Osteoblast (primary cell): ENCODE data around the gene KDM3B. TPM values are rescaled to one million over a fixed set of nuclear protein-coding genes. Genes with fewer than 3 reads are reported as not detected.
A peak's percentile ranks its signal among the peaks of the same experiment; 100 is the strongest.

Experiments
- DNase-seq: peaks from one replicate; pipeline ENCODE4 v3.0.0; 2011; ENCODE audit warnings: low spot score, mixed read lengths; ENCODE audit not compliant: insufficient read length; ENCODE audit errors: missing footprints
- H2AFZ ChIP-seq: 2 replicates; pipeline ENCODE4 v1.6.0; 2011; ENCODE audit warnings: mild to moderate bottlenecking, low read length
- H3K27ac ChIP-seq: 2 replicates; pipeline ENCODE4 v1.5.1; 2011; ENCODE audit warnings: mild to moderate bottlenecking, low read depth, low read length, moderate library complexity
- H3K27me3 ChIP-seq: 2 replicates; pipeline ENCODE4 v1.6.0; 2012; ENCODE audit warnings: mild to moderate bottlenecking, control low read depth, inconsistent platforms, low read length, moderate library complexity; ENCODE audit not compliant: insufficient read depth
- H3K36me3 ChIP-seq: 2 replicates; pipeline ENCODE4 v1.5.1; 2011; ENCODE audit warnings: mild to moderate bottlenecking, low read length, control low read depth, moderate library complexity; ENCODE audit not compliant: insufficient read depth
- H3K4me1 ChIP-seq: 2 replicates; pipeline ENCODE4 v1.5.1; 2011; ENCODE audit warnings: mild to moderate bottlenecking, low read length, control low read depth, moderate library complexity; ENCODE audit not compliant: insufficient read depth
- H3K4me2 ChIP-seq: 2 replicates; pipeline ENCODE4 v1.6.0; 2011; ENCODE audit warnings: mild to moderate bottlenecking, low read length; ENCODE audit not compliant: insufficient read depth
- H3K4me3 ChIP-seq: fragments of 200-600 bp; sonication (generic); 3 replicates; pipeline ENCODE4 v1.5.1; 2012; ENCODE audit warnings: mild to moderate bottlenecking, low read length, inconsistent platforms; ENCODE audit not compliant: insufficient read depth
- H3K79me2 ChIP-seq: 2 replicates; pipeline ENCODE4 v1.6.0; 2012; ENCODE audit warnings: mild to moderate bottlenecking, low read length, control low read depth, inconsistent platforms; ENCODE audit not compliant: insufficient read depth
- H3K9me3 ChIP-seq: 2 replicates; pipeline ENCODE4 v1.5.1; 2011; ENCODE audit warnings: low read depth, low read length, control low read depth
- H4K20me1 ChIP-seq: 2 replicates; pipeline ENCODE4 v1.6.0; 2012; ENCODE audit warnings: mild to moderate bottlenecking, low read length, control low read depth; ENCODE audit not compliant: insufficient read depth
- CTCF ChIP-seq: IDR thresholded peaks from 2 replicates; pipeline ENCODE4 v1.5.1; 2011; ENCODE audit warnings: mild to moderate bottlenecking, low read depth, low read length, moderate library complexity; ENCODE audit errors: extremely low read depth
- total RNA-seq: library from RNA; depleted of rRNA; stranded (reverse); fragments of >200 nt; gene quantifications from 2 replicates; pipeline ENCODE4 v1.2.3, GENCODE V29; 2012

Gene KDM3B
- total RNA-seq: 48.3 and 53.2 TPM in 2 replicates

- Histone ChIP-seq H2AFZ (peak within 1 kb of the TSS; percentile 86), H3K4me1 (peaks cover 59% of the 10 kb centered on the region), H3K4me2 (peak within 1 kb of the TSS; percentile 88), H4K20me1 (peaks cover 31% of the 10 kb centered on the region), H3K79me2 (peaks cover 40% of the 10 kb centered on the region), H3K9me3 (no peaks in the 10 kb centered on the region), H3K4me3 (peak within 1 kb of the TSS; percentile 90), H3K36me3 (peaks cover 21% of the 10 kb centered on the region), H3K27ac (peak within 1 kb of the TSS; percentile 83), H3K27me3 (no peaks in the 10 kb centered on the region)
- TF ChIP-seq CTCF: peak; percentile 90
- DNase-seq: peak; percentile 96
Observed at GRCh38 chr5:138352071-138352721, at the start of gene KDM3B. Gene KDM3B, plus strand, starts transcription at chr5:138352685. Its CDS starts 111 bp downstream, at chr5:138352796.

- H3K27me3 ChIP-seq: no peaks in the 10 kb centered on the region
- H3K79me2 ChIP-seq: no peaks in the 10 kb centered on the region
- no peaks in the 10 kb centered on the region for H4K20me1 ChIP-seq
- no peaks in the 10 kb centered on the region for H3K4me1 ChIP-seq
- H3K4me2 ChIP-seq: no peak overlapping the region
- no peaks in the 10 kb centered on the region for H3K36me3 ChIP-seq
- DNase-seq: peak; percentile 50
- H3K9me3 ChIP-seq: no peaks in the 10 kb centered on the region
- H3K4me3 ChIP-seq: no peak overlapping the region
- TF ChIP-seq CTCF: no peak
- H3K27ac ChIP-seq: no peak overlapping the region
- H2AFZ ChIP-seq: no peak overlapping the region
Observed at GRCh38 chr5:138303372-138303771, 49.1 kb upstream of the KDM3B start.

GRCh38 chr5:138305797-138306196, 46.7 kb upstream of the KDM3B start:
- H3K9me3 ChIP-seq: no peaks in the 10 kb centered on the region
- H2AFZ ChIP-seq: no peak overlapping the region
- DNase-seq: no peak
- no peaks in the 10 kb centered on the region for H3K4me1 ChIP-seq
- no peaks in the 10 kb centered on the region for H3K27me3 ChIP-seq
- no peak overlapping the region for H3K4me3 ChIP-seq
- no peaks in the 10 kb centered on the region for H3K79me2 ChIP-seq
- H3K27ac ChIP-seq: no peak overlapping the region
- H3K4me2 ChIP-seq: no peak overlapping the region
- TF ChIP-seq CTCF: no peak
- H4K20me1 ChIP-seq: no peaks in the 10 kb centered on the region
- no peaks in the 10 kb centered on the region for H3K36me3 ChIP-seq

- H3K27me3 ChIP-seq: no peaks in the 10 kb centered on the region
- DNase-seq: no peak
- no peaks in the 10 kb centered on the region for H4K20me1 ChIP-seq
- no peak for TF ChIP-seq CTCF
- H3K4me1 ChIP-seq: no peaks in the 10 kb centered on the region
- no peak overlapping the region for H3K27ac ChIP-seq
- H3K36me3 ChIP-seq: no peaks in the 10 kb centered on the region
- no peak overlapping the region for H2AFZ ChIP-seq
- H3K79me2 ChIP-seq: no peaks in the 10 kb centered on the region
- H3K4me3 ChIP-seq: no peak overlapping the region
- H3K4me2 ChIP-seq: no peak overlapping the region
- H3K9me3 ChIP-seq: no peaks in the 10 kb centered on the region
Observed at GRCh38 chr5:138315751-138316278, 36.7 kb upstream of the KDM3B start.
